ENCODE measurements around the gene PACSIN3. TPM values are rescaled to one million over a fixed set of nuclear protein-coding genes. Genes with fewer than 3 reads are reported as not detected.

The PACSIN3 gene
- total and polyA plus RNA-seq, 7 donors, result 1.2 to 78.3 (median 56.0) TPM

DNA sequence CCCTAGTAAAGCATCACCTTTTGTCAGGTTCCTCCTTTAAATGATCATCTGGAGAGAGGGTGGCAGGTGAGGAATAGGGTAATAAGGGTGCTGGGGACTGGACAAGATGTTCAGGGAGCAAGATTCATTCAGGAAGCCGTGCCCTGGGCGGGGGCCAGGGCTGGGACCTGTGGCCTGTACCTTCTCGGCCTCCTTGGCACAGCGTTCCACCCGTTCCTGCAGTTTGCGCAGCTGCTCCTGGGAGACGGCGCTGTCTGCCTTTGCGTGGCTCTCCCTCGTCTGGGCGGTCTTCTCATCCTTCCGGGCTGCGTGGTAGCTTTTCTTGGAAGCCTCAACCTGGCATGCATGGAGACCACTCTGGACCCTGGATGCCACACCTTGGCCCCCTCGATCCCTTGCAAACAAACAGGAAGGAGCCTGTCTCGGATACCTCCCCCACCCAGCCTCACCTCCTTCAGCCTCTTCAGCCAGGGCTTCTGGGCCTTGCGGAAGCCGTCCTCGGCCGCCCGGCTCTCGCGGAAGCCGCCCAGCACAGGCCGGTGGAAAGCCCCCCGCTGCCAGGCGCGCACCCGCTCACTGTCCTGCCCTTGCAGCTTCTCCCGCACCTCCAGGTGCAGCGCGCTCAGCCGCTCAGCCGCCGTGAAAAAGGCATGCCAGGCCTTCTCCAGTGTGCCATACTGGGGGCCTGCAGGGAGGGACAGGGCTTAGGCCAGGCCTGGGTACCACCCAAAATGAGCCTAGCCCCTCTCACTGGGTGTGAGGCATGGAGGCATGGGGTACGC lies 6.0 kb downstream of the PACSIN3 start:
- H3K9me3 ChIP-seq, result no peaks in the 10 kb centered on the region
- H3K4me1 ChIP-seq, result peaks cover 0 to 66% (median 55%) of the 10 kb centered on the region in 4 donors
- 93 to 96% methylated on average over 35 of the region's 35 CpGs for WGBS, 2 donors
- no peaks in the 10 kb centered on the region for H3K27me3 ChIP-seq
- H3K27ac ChIP-seq, result peak overlapping the region in 1 of 4 donors; percentile 98
- TF ChIP-seq, protein P1, sequence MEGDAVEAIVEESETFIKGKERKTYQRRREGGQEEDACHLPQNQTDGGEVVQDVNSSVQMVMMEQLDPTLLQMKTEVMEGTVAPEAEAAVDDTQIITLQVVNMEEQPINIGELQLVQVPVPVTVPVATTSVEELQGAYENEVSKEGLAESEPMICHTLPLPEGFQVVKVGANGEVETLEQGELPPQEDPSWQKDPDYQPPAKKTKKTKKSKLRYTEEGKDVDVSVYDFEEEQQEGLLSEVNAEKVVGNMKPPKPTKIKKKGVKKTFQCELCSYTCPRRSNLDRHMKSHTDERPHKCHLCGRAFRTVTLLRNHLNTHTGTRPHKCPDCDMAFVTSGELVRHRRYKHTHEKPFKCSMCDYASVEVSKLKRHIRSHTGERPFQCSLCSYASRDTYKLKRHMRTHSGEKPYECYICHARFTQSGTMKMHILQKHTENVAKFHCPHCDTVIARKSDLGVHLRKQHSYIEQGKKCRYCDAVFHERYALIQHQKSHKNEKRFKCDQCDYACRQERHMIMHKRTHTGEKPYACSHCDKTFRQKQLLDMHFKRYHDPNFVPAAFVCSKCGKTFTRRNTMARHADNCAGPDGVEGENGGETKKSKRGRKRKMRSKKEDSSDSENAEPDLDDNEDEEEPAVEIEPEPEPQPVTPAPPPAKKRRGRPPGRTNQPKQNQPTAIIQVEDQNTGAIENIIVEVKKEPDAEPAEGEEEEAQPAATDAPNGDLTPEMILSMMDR (IDR thresholded peaks at IDR 0.05), result no peak
- no peak for TF ChIP-seq POLR2AphosphoS5 (IDR thresholded peaks at IDR 0.05)
- TF ChIP-seq EP300 (IDR thresholded peaks at IDR 0.05), result no peak
- TF ChIP-seq POLR2A (IDR thresholded peaks at IDR 0.05), result no peak
- DNase-seq, result no peak
- intact Hi-C loops (cut with DNase I), result no loop called here
- H3K36me3 ChIP-seq, result peaks cover 6 to 40% (median 13%) of the 10 kb centered on the region in 4 donors
- H3K4me3 ChIP-seq, result no peak overlapping the region

DNA sequence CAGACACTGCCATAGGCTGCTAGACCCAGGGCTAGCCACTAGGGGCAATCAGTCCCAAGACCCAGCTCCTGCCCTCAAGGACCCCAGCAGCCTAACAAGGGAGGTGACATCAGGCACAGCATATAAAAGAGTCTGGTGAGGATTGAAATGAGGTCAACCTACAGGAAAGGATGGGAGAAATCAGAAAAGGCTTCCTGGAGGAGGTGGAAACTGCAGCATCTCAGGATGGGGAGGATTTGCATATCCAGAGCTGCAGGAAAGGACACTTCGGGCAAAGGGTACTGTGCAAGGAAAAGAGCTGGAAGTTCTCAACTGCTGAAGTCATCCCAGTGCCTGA lies 6.6 kb downstream of the PACSIN3 start:
- no peak for DNase-seq
- H3K4me3 ChIP-seq, result no peak overlapping the region
- no peaks in the 10 kb centered on the region for H3K27me3 ChIP-seq
- H3K9me3 ChIP-seq, result no peaks in the 10 kb centered on the region
- TF ChIP-seq POLR2AphosphoS5 (IDR thresholded peaks at IDR 0.05) (no peak), EP300 (IDR thresholded peaks at IDR 0.05) (no peak), POLR2A (IDR thresholded peaks at IDR 0.05) (no peak)
- TF ChIP-seq, protein P1 (IDR thresholded peaks at IDR 0.05), result peak in 3 of 4 experiments; percentile 9 to 30 (median 27)
- H3K27ac ChIP-seq, result peak overlapping the region in 2 of 4 donors; percentile 31 to 98
- WGBS, 2 donors, result 91 to 98% methylated on average over 1 of the region's 1 CpG
- H3K4me1 ChIP-seq, result peaks cover 0 to 66% (median 53%) of the 10 kb centered on the region in 4 donors
- H3K36me3 ChIP-seq, result peaks cover 6 to 45% (median 13%) of the 10 kb centered on the region in 4 donors
- intact Hi-C loops (cut with DNase I), result no loop called here

DNA sequence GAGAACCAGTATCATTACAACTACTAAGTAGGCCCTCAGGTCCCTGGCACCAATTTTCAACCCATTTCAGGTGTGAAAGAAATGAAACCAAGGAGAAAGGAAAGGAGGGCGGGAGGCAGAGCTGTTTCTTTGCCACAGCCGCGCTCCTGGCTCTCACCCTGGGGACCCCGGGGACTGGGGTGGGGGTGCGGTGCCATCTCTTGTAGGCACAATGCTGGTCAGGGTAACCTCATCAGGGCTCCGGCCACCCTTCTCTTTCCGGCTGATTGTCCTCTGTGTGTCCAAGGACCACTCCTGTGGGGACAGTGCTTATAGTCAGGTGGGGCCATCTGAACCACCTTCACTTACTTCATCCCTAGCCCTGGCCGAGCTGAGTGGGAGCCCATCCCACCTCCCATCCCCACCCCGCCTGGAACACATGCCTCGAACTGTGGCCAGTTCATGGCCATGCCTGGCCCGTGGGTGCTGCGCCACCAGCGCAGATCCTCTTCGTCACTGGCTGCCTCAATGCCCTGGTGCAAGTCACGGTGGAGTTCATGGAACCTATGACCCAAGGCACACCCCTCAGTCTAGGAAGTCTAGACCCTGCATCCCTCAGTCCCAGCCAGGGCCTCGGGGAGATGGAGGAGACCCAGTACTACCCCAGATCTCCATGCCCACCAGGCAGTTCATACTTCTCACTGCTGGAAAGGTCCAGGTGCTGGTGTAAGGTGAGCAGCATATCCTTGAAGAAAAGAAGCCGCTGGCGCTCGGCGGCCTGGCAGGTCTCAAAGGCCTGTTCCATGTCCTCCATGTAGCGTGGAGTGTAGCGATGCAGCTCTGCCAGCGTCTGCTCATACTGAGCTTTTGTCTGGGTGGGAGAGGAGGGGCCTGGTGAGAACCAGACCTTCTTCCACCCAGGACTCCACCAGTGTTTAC lies 7.2 kb downstream of the PACSIN3 start:
- Histone ChIP-seq H3K27ac (peak overlapping the region; percentile 31 to 99 (median 95)), H3K9me3 (no peaks in the 10 kb centered on the region), H3K4me1 (peaks cover 0 to 62% (median 48%) of the 10 kb centered on the region in 4 donors), H3K4me3 (no peak overlapping the region), H3K27me3 (no peaks in the 10 kb centered on the region), H3K36me3 (peaks cover 6 to 48% (median 13%) of the 10 kb centered on the region in 4 donors)
- WGBS, 2 donors, result 94 to 95% methylated on average over 23 of the region's 23 CpGs
- intact Hi-C loops (cut with DNase I), result no loop called here
- DNase-seq, result no peak
- TF ChIP-seq EP300 (IDR thresholded peaks at IDR 0.05) (no peak), POLR2AphosphoS5 (IDR thresholded peaks at IDR 0.05) (no peak), POLR2A (IDR thresholded peaks at IDR 0.05) (no peak)
- TF ChIP-seq, protein P1 (IDR thresholded peaks at IDR 0.05), result no peak

DNA sequence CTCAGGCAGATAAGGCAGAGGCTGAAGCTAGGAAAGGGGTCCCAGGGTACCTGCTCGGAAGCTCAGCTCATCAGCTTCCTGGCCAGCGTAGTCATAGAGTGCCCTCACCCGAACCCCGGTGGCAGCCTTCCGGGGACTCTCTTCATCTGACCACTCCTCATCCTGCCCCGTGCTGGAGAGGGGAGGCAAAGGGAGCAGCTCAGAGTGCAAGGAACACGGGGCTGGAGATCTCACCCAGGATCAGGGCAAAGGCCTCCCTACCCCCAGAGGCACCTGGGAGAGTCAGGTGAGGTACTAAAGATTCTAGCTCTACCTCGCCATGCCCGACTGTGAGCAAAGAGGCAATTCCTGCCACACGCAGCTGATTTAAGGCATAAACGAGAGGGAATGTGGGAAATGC lies 7.9 kb downstream of the PACSIN3 start:
- no peak overlapping the region for H3K4me3 ChIP-seq
- 90 to 93% methylated on average over 11 of the region's 11 CpGs for WGBS, 2 donors
- peak overlapping the region; percentile 92 to 99 (median 98) for H3K27ac ChIP-seq
- intact Hi-C loops (cut with DNase I), result no loop called here
- no peak for DNase-seq
- H3K36me3 ChIP-seq, result peaks cover 6 to 55% (median 18%) of the 10 kb centered on the region in 4 donors
- no peak for TF ChIP-seq POLR2A (IDR thresholded peaks at IDR 0.05)
- TF ChIP-seq, protein P1 (IDR thresholded peaks at IDR 0.05), result no peak
- no peak for TF ChIP-seq EP300 (IDR thresholded peaks at IDR 0.05)
- no peak for TF ChIP-seq POLR2AphosphoS5 (IDR thresholded peaks at IDR 0.05)
- H3K4me1 ChIP-seq, result peaks cover 0 to 62% (median 45%) of the 10 kb centered on the region in 4 donors
- no peaks in the 10 kb centered on the region for H3K9me3 ChIP-seq
- H3K27me3 ChIP-seq, result no peaks in the 10 kb centered on the region

All from sigmoid colon (tissue), 7 donors.